VCaP (cell line): Measurements from ENCODE around the gene CFAP57.

Source experiments
- H3K27ac ChIP-seq: fragments of 450-650 bp; 2 replicates; pipeline ENCODE4 v1.5.1; 2017
- TF ChIP-seq, protein P1 (sequence below): fragments of 450-650 bp; conservative IDR thresholded peaks from 2 replicates; pipeline ENCODE4 v1.5.1; 2017; ENCODE audit warnings: mild to moderate bottlenecking, moderate library complexity

The CFAP57 gene

DNA sequence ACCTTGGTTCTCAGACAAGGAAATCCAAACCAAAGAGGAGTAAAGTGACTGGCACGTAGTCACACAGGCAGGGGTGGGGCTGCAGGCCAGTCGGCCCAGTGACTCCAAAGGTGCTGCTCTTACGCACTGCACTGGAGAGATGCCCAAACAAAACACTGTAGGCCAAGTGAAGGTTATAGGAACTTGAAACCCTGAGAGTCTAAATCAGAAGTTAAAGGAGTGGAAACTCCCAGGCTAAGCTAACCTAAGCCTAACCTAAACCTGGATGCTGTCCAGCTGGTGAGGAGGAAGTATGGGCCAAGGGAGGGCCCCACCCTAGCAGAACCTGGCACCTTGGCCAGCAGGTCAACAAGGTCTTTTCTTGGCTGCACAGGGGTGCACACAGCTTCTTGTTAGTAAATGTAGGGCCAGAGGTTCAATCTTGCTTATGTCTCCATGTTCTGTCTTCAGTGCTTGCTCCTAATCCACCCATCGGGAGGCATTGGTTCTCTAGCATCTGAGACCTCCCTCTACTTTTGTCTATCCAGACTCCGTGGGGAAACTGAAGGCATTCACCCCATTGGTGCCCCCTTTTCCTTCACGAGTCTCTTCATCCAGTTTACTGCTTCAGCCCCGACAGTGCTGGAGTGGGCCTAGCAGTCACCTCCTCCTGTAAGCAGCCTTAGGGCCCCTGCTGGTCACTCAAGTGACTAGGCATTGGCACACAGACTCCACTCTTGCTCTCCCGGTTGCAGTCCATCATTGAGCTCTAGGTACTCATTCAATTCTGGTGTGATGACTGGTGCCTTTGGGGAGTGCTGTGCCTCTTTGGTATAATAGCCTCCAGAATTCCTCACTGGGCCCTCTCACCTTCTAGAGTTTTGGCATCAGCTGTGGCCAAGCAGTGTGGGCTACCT is 84.8 kb downstream of the CFAP57 start:
- TF ChIP-seq, protein P1, sequence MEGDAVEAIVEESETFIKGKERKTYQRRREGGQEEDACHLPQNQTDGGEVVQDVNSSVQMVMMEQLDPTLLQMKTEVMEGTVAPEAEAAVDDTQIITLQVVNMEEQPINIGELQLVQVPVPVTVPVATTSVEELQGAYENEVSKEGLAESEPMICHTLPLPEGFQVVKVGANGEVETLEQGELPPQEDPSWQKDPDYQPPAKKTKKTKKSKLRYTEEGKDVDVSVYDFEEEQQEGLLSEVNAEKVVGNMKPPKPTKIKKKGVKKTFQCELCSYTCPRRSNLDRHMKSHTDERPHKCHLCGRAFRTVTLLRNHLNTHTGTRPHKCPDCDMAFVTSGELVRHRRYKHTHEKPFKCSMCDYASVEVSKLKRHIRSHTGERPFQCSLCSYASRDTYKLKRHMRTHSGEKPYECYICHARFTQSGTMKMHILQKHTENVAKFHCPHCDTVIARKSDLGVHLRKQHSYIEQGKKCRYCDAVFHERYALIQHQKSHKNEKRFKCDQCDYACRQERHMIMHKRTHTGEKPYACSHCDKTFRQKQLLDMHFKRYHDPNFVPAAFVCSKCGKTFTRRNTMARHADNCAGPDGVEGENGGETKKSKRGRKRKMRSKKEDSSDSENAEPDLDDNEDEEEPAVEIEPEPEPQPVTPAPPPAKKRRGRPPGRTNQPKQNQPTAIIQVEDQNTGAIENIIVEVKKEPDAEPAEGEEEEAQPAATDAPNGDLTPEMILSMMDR = no peak
- H3K27ac ChIP-seq = no peak overlapping the region

DNA sequence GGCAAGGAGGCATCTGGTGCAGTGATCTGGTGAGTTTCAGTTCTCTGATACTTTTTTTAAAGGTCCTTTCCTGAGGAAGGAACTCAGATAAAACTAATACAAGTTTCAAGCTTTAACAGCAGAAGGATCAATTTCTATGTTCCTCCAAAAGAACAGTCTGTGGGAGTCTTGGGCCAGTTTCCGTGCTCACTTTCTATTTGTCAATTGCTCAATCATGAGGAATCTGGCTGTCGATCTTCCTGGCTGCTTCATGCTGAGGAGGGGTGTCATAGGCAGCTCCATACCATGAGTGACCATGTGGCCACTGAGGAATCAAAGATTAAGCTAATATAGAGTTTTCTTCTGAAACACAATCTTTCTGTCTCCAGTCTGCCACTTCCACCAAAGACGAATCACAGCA is 86.2 kb downstream of the CFAP57 start:
- TF ChIP-seq, protein P1 = no peak
- H3K27ac ChIP-seq = no peak overlapping the region

DNA sequence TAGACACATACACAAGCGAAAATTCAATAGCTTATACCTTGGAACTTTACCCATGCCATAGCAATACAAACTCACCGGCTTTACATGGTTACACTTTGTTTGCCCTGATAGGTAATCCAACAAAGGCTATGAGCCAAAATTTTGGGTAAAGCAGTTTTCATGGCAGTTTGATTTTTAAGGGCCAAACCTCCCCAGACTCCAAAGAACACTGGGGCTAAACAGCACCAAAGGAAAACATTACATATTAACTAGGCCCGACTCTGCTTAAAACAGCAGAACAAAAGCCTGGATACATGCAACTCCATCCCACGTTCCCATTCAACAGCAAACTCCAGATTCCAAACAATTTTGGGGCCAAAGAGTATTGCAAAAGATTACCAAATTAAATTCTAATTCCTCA is 93.3 kb downstream of the CFAP57 start:
- TF ChIP-seq, protein P1 = no peak
- no peak overlapping the region; the same call in 1 of the 2 replicates for H3K27ac ChIP-seq

DNA sequence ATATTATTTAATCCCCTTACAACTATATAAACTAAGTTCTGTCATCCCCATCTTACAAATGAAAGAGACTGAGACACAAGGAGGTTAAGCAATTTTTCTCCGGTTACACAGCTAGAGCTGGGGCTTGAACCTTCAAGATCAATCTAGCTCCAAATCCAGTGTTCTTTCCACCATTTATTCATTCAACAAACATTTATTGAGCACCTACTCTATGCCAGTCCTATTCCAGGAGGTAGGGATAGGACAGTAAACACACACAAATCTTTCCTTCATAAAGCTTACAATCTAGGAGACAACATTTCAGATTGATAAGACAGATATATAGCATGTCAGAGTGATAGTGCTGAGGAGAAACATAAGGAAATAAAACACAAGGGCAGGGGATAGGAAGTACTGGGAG is 94.8 kb downstream of the CFAP57 start:
- TF ChIP-seq, protein P1 = no peak
- H3K27ac ChIP-seq = no peak overlapping the region

DNA sequence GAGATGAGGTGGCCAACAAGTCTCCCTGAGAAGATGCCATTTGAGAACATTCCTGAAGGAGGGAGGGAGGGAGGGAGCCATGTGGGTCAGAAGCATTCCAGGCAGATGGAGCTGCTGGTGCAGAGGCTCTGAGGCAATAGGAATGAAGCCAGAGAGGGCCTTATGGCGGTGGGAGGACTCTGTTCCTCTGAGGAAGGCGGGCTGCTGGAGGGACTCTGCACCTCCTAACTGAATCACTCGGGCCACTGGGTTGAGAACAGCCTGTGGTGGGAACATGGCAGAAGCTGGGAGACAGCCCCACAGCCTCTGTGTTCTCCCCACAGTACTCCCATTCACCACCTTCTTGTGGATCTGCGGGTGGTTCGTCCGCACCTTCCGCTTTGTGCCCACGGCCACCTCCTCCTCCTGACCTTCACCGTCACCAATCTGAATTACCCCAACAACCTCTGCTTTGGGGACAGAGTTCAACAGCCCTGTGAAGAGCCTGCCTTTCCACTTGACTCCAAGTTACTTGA is 95.2 kb downstream of the CFAP57 start:
- TF ChIP-seq, protein P1 = no peak
- no peak overlapping the region for H3K27ac ChIP-seq

DNA sequence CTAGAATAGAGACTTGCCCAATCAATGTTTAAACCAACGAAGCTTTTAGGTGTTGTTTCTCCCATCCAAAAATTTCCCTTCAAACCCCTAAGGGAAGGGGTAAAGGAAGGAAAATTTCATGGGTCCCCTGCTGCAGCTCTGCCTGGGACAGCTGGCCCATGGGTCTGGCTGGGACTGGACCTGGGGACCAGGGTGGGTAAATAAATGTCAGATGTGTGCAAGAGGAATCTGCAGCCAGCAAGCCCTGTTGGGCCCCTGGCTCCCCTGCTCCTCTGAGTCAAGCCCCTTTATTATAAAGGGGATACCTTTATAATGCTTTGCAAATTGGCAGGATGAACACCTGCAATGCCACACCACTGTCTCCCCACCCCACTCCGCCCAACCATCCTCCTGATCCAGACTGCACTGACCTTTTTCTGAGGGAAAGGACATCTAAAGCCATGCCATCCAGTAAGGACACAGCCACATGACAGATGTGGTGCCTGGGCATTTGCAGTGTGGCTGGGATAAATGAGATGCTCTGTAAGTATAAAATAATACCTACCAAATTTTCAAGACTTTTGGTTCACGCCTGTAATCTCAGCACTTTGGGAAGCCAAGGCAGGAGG is 95.8 kb downstream of the CFAP57 start:
- H3K27ac ChIP-seq = no peak overlapping the region
- TF ChIP-seq, protein P1 = no peak

DNA sequence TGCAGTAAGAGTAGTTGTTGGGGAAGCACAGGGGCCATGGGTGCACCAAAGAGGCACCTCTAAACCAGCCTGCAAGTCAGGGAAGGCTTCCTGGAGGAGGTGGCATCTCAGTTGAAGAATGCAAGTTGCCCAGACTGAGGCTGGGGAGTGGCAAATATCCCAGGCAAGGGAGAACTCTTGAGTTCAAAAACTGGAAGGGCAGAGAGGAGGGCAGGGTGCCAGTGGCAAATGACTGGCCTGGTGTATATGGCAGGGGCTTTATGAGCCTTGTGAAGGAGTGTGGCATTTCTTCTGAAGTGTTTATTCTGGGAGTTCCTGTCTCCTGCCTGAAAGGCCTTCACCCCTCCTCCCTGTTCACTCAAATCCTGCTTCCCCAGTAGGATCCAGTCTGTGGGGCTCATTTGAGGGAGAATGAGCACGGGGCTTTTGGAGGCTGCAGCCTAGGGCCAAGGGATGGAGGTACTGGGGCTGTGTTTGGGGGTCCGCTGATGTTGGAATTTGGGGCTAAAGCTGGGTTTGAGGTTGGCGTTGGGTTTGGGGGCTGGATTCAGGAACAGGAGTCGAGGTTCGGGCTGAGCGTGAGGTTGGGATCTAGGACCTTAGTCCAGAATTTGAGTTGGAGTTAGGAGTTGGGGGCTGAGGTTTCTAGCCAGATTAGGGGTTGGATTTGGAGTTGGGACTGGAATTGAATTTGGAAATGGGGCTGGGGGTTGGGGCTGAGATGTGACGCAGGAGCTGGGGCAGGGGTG is 97.7 kb downstream of the CFAP57 start, which contains the start of gene TMEM125:
TSS of gene TMEM125 (plus strand) at position 357 of the 749 bp plus-strand sequence. CDS start 2,740 bp downstream, outside the sequence.
- peak within 1 kb of the TSS; percentile 73 for H3K27ac ChIP-seq
- TF ChIP-seq, protein P1 = no peak
